ENCODE measurements around the gene ATR.
"Not testable (repeated sequence)": the region's sequence is repeated elsewhere in the genome, so short reads cannot be mapped to it uniquely, and the experiment has no call there.

Gene ATR

DNA sequence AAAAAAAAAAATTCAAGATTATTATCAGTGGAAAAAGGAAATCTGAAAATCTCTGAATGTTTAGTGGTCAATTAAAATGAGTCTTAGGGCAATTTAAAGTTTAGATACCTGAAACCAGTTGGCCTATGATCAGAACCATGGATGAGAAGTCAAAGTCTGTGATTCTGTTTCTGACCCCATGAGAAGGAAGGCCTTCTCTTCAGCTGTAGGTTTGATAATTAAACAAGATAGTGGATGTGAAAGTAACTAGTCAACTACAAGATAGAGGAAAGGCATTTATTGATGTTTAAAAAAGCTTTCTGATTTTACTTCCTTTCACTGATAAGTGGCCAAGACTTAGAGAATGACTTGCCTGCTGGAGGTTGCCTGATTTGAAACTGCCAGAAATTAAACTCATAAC, 26.4 kb upstream of the ATR start:
- no peak for DNase-seq (ENCODE audit: low read depth)
- TF ChIP-seq, protein P1, sequence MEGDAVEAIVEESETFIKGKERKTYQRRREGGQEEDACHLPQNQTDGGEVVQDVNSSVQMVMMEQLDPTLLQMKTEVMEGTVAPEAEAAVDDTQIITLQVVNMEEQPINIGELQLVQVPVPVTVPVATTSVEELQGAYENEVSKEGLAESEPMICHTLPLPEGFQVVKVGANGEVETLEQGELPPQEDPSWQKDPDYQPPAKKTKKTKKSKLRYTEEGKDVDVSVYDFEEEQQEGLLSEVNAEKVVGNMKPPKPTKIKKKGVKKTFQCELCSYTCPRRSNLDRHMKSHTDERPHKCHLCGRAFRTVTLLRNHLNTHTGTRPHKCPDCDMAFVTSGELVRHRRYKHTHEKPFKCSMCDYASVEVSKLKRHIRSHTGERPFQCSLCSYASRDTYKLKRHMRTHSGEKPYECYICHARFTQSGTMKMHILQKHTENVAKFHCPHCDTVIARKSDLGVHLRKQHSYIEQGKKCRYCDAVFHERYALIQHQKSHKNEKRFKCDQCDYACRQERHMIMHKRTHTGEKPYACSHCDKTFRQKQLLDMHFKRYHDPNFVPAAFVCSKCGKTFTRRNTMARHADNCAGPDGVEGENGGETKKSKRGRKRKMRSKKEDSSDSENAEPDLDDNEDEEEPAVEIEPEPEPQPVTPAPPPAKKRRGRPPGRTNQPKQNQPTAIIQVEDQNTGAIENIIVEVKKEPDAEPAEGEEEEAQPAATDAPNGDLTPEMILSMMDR (IDR thresholded peaks at IDR 0.05; ENCODE audit: insufficient read depth, low read depth, low read length, missing control alignments), result no peak
- no peak overlapping the region for H3K4me3 ChIP-seq (ENCODE audit: low read length)

DNA sequence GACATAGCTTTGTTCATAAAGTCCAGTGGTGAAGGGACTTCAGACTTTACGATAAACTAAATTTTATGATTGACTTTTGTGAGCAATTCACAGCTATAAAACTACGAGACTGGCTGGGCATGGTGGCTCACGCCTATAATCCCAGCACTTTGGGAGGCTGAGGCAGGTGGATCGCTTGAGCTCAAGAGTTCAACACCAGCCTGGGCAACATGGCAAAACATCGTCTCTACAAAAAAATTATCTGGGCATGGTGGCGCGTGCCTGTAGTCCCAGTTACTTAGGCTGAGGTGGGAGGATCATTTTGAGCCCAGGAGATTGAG, 24.8 kb upstream of the ATR start:
- H3K4me3 ChIP-seq (ENCODE audit: low read length); DNase-seq (ENCODE audit: low read depth): not testable (repeated sequence)

DNA sequence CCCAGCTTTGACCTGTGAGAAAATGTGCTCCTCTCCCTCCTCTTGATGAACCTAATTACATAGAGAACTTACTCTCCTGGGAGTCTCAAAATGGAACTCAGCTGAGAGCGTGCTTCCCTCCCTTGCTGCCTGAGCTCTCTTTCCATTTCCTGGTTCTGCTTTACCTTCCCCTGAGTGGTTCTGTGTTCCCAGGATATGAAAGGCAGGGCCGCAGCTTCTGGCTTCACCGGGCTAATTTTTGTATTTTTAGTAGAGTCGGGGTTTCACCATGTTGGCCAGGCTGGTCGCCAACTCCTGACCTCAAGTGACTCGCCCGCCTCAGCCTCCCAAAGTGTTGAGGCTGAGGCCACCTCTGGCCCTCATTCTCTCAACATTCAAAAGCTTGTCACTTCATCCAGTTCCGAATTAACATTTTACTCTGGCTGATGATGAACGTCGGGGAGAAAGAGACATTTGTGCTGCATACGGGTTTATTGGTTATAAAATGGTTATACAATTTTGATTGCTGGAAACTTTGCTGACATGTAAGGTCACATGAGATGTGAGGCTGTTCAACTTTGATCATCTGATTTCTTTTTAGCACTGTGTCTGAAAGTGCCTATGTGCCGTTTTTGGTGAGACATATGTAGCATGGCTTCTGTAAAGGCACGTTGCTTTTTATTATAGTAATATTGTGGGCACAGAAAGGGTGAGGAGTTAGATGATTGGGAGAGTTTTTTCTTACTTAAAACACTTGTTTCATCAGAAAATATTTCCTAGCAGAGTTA, 24.3 kb upstream of the ATR start:
- no peak for DNase-seq (ENCODE audit: low read depth)
- TF ChIP-seq, protein P1 (IDR thresholded peaks at IDR 0.05; ENCODE audit: insufficient read depth, low read depth, low read length, missing control alignments), result no peak
- no peak overlapping the region for H3K4me3 ChIP-seq (ENCODE audit: low read length)

DNA sequence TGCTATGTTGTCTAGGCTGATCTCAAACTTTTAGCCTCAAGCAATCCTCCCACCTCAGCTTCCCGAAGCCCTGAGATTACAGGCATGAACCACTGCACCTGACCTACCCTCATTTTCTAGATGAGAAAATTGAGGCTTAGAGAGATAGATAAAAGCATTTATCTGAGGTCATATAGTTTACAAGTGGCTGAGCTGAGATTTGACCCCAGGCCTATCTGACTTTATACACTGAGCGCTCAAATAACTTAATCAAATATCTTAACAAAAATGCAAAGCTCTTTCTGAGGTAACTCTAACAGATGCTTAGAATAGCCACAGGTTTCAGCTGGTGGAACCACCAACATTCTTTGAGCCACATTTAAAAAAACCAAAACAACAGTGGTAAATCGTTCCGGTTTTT, 23.2 kb upstream of the ATR start:
- no peak for DNase-seq (ENCODE audit: low read depth)
- TF ChIP-seq, protein P1 (IDR thresholded peaks at IDR 0.05; ENCODE audit: insufficient read depth, low read depth, low read length, missing control alignments), result no peak
- no peak overlapping the region for H3K4me3 ChIP-seq (ENCODE audit: low read length)

DNA sequence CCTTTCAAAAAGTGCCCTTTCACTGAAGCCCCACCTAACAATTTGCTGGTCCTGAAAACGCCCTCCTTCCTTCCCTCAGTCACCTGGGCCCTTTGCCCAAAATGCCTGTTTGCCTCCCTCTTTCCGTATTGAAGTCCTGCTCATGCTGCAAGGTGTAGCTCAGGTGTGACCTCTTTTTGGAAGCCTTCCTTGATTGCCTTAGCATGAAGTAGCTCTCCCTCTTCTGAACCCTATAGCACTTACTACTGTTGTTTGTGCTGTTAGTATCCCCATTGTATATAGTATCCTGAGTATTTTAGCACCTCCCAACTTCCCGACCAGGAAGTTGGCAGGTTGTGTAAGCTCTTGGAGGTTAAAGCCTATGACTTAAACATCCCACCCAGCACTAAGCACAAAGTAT, 19.4 kb upstream of the ATR start:
- TF ChIP-seq, protein P1 (IDR thresholded peaks at IDR 0.05; ENCODE audit: insufficient read depth, low read depth, low read length, missing control alignments), result no peak
- DNase-seq (ENCODE audit: low read depth), result peak; percentile 26
- no peak overlapping the region for H3K4me3 ChIP-seq (ENCODE audit: low read length)

DNA sequence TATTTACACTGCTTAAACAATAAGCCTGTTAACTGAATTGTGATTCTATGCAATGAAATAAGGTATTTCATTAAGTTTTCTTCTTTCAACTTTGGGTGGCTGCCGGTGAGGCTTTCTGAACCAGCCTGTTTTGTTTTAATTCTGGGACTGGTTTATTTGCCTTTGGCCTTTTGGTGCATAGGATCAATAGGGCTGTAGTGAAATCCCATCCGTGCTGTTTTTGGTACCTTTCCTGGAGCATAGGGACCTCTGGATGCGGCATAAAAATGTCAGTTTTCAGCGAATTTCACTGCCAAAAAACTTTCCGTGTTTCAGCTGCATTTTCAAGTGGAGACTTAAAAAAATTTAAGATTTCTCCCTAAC, 18.2 kb upstream of the ATR start:
- no peak for DNase-seq (ENCODE audit: low read depth)
- peak overlapping the region; percentile 80 for H3K4me3 ChIP-seq (ENCODE audit: low read length)
- TF ChIP-seq, protein P1 (IDR thresholded peaks at IDR 0.05; ENCODE audit: insufficient read depth, low read depth, low read length, missing control alignments), result no peak

DNA sequence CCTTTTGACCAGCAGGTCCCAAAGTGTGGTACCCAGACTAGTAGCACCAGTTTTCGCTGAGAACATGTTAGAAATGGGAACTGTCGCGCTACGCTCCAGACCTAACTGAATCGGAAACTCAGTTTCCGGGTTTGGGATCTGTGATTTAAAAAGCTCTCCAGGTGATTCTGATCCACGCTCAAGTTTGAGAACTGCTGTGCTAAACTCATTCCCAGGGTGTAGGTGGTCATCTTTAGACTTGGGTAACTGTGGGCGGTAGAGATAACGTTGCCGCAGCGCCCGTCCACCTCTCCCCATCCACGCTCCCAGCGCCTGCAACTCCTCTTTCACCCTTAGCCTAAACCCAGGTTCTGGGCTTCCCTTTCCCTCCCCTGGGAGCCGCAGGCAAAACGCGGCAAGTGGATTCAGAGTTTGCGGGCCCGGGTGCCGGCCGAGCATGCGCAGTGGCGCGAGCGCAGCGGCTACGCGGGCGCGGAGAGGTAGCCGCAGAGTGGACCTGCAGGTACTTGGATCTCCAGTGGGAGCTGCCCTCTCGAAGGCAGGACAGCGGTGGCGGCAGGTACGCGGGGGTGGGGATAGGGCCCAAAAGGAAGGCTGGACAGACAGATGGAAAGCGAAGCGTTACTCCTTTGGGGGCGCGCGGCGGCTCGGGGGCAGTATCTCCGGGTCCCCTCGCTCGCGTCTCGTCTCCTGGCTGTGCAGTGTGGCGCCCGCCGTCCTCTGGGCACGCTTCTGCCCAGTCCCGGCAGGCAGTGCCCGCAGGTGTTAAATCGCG, 17.6 kb upstream of the ATR start, which contains the start of gene PLS1:
PLS1 (plus strand) TSS at position 443 of the 775 bp plus-strand sequence. CDS start 67,845 bp downstream, outside the sequence.
- peak; percentile 92 for DNase-seq (ENCODE audit: low read depth)
- TF ChIP-seq, protein P1 (IDR thresholded peaks at IDR 0.05; ENCODE audit: insufficient read depth, low read depth, low read length, missing control alignments), result no peak
- peak within 1 kb of the TSS; percentile 80 for H3K4me3 ChIP-seq (ENCODE audit: low read length)
